ENCODE data around the gene GRIFIN. TPM values are rescaled to one million over a fixed set of nuclear protein-coding genes. Genes with fewer than 3 reads are reported as not detected.

GRIFIN gene
- total RNA-seq, 1 donor from 2014 or later = not detected

DNA sequence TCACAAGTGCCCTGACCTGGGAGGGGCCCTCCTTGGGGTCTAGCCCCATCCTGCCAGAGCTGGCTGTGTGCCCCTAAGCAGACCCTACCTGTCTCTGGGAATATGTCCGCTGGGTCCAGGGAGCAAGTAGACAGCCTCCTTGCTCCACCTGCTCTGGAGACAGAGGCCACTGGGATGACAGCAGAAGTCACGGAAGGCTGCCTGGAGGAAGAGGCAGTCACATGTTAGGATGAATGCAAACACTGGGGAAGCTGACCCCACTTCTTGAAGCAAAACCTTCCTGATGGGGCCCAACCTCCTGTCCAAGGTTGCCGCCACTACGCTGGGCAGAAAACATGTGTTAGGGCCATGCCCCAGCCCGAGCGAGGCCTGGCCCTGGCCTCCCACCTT, 31.7 kb upstream of the GRIFIN start:
- Histone ChIP-seq H3K4me3 (peak overlapping the region; percentile 5), H3K4me1 (peaks cover 52% of the 10 kb centered on the region), H3K27me3 (no peaks in the 10 kb centered on the region), H3K9me3 (no peaks in the 10 kb centered on the region), H3K27ac (peak overlapping the region; percentile 58), H3K36me3 (no peaks in the 10 kb centered on the region)
- intact Hi-C loops (cut with DNase I) = no loop called here
- DNase-seq = no peak
- no peak for ATAC-seq
- TF ChIP-seq, protein P1, sequence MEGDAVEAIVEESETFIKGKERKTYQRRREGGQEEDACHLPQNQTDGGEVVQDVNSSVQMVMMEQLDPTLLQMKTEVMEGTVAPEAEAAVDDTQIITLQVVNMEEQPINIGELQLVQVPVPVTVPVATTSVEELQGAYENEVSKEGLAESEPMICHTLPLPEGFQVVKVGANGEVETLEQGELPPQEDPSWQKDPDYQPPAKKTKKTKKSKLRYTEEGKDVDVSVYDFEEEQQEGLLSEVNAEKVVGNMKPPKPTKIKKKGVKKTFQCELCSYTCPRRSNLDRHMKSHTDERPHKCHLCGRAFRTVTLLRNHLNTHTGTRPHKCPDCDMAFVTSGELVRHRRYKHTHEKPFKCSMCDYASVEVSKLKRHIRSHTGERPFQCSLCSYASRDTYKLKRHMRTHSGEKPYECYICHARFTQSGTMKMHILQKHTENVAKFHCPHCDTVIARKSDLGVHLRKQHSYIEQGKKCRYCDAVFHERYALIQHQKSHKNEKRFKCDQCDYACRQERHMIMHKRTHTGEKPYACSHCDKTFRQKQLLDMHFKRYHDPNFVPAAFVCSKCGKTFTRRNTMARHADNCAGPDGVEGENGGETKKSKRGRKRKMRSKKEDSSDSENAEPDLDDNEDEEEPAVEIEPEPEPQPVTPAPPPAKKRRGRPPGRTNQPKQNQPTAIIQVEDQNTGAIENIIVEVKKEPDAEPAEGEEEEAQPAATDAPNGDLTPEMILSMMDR (IDR thresholded peaks at IDR 0.05) = no peak

DNA sequence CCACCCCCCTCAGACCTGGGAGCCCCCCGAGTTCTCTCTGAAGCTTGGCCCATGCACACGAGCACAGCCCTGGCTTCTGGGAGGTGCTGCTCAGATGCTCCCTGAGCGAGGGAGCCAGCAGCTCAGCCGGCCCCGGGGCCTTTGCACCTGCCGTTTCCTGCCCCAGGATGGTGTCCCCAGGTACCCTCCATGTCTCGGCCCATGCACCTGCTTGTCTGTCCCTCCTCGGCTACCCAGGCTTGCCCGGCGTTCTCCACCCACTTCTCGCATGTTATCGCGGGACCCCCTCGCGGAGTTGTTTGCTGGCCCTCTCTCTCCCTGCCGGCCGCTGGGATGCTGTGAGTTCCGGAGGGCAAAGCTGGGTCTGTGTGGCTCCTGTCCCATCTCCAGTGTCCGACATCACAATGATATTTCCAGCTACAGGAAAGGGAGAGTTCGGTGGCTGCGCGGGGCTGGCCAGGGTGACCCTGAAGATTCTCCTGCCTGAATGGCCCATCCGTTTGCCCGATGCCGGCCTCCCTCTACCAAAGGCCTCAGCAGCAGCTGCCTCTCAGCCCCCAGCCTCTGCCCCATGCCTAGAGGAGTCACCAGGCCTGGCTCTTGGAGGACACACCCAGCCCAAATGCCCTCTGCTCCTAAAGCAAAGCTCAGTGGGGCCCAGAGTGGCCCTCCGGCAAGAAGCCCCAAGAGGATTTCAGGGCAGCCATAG, 31.2 kb upstream of the GRIFIN start:
- H3K27ac ChIP-seq = no peak overlapping the region
- DNase-seq = no peak

DNA sequence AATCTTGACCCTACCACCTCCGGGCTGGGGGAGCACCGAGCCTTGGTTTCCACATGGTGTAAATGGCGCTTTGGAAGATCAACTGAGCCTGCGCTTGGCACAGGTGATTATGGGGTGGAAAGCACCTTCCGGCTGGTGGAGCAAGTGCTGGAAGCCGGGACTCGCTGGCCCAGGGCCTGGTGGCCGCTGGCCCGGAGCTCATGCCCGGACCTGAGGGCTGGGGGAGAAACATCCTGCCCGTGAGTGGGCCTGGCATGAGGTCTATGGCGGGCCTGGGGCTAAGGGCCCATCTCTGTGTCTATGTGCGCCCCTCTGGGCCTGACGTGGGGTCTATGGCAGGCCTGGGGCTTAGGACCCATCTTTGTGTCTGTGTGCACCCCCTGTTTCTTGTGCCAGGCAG, 29.2 kb upstream of the GRIFIN start:
- Histone ChIP-seq H3K27me3 (no peaks in the 10 kb centered on the region), H3K4me1 (peaks cover 28% of the 10 kb centered on the region), H3K27ac (no peak overlapping the region), H3K4me3 (no peak overlapping the region), H3K36me3 (no peaks in the 10 kb centered on the region), H3K9me3 (no peaks in the 10 kb centered on the region)
- TF ChIP-seq, protein P1 (IDR thresholded peaks at IDR 0.05) = no peak
- intact Hi-C loops (cut with DNase I) = no loop called here
- no peak for ATAC-seq
- DNase-seq = no peak

More for the DNA sequence above, 31.2 kb upstream of the GRIFIN start:
- intact Hi-C loops (cut with DNase I) = no loop called here
- Histone ChIP-seq H3K9me3 (no peaks in the 10 kb centered on the region), H3K4me3 (no peak overlapping the region), H3K27me3 (no peaks in the 10 kb centered on the region), H3K4me1 (peaks cover 47% of the 10 kb centered on the region), H3K36me3 (no peaks in the 10 kb centered on the region)
- ATAC-seq = no peak
- TF ChIP-seq, protein P1 (IDR thresholded peaks at IDR 0.05) = no peak

DNA sequence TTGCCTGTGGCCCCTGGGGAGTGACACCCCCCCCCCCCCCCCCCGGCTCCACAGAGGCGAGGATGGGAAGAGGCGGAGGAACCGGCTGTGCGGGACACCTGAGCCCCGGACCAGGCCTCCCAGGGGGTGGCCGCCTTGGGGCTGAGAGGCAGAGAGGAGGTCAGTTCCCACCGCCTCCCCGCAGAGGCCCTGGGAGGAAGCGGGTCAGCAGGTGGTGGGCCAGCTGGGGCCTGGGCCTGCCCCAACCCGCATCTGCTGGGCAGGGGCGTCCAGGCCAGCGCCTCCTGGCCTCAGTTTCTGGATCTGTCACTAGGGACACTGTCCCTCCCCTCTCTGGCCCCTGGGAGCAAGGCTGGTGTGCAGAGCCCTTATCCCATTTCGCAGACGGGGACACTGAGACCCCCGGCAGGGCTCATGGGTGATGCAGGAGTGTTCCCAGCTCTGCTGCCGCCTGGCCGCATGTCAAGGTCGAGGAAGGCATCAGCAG, 28.7 kb upstream of the GRIFIN start:
- no peak overlapping the region for H3K4me3 ChIP-seq
- TF ChIP-seq, protein P1 (IDR thresholded peaks at IDR 0.05) = no peak
- no peaks in the 10 kb centered on the region for H3K9me3 ChIP-seq
- intact Hi-C loops (cut with DNase I) = no loop called here
- no peak overlapping the region for H3K27ac ChIP-seq
- H3K27me3 ChIP-seq = no peaks in the 10 kb centered on the region
- ATAC-seq = no peak
- H3K4me1 ChIP-seq = peaks cover 23% of the 10 kb centered on the region
- DNase-seq = no peak
- H3K36me3 ChIP-seq = no peaks in the 10 kb centered on the region

DNA sequence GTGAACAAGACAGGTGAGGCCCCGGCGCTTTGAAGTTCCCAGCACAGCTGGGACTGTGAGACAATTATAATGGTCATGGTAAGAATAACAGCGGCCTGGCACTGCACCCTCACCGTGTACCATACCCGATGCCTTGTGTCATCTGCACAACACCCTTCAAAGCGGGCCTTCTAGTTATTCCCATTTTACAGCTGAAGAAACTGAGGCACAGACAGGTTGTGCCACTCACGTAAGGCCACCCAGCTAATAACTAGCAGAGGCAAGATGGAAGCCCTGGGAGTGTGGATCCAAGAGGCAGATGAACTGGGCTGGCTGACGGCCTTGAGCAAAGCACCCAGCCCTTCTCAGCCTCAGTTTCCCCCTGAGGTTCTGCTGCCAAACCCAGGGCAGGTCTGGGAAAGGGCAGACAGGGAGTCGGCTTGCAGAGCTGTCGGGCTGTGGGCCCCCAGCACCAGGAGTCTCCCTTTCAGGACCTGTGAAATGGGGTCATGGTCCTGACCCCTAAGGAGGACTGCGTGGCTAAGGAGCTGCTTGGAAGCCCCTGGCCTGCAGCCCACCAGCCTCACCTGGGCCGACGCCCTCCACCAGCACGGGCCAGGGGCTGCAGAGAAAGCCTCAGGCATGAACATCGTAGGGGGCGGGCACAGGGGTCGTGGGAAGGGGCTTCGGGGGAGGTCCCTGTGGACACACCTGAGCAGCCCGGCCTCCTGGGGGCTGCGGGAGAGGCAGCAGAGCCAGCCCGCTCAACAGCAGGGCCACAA, 28.1 kb upstream of the GRIFIN start:
- TF ChIP-seq, protein P1 (IDR thresholded peaks at IDR 0.05) = no peak
- Histone ChIP-seq H3K4me3 (no peak overlapping the region), H3K27ac (no peak overlapping the region), H3K9me3 (no peaks in the 10 kb centered on the region), H3K4me1 (peaks cover 19% of the 10 kb centered on the region), H3K36me3 (no peaks in the 10 kb centered on the region), H3K27me3 (no peaks in the 10 kb centered on the region)
- ATAC-seq (no peak), DNase-seq (no peak)
- intact Hi-C loops (cut with DNase I) = no loop called here
